HepG2 (cell line): ENCODE measurements around the gene HNRNPC. TPM values are rescaled to one million over a fixed set of nuclear protein-coding genes. Genes with fewer than 3 reads are reported as not detected.

Source experiments
- BHLHE40 ChIP-seq: IDR thresholded peaks from 2 replicates; pipeline ENCODE4 v1.6.1; 2011; ENCODE audit warnings: low read length, improper control_type of control experiment
- GATAD1 ChIP-seq: IDR thresholded peaks from 2 replicates; pipeline ENCODE4 v1.6.1; 2016; ENCODE audit warnings: missing genetic modification reagents, missing compliant biosample characterization
- HNF4G ChIP-seq, 2 experiments: sonication (generic) in 1 of 2; formaldehyde crosslinking in 1 of 2; IDR thresholded peaks; 2 replicates each; pipeline versions ENCODE4 v1.4.0 to v1.6.1; 2011 to 2020; ENCODE audit warnings: borderline replicate concordance in 2 of 2, low read depth in 2 of 2, mild to moderate bottlenecking in 2 of 2, low read length in 1 of 2, missing genetic modification reagents in 1 of 2, moderate library complexity in 1 of 2
- ISX ChIP-seq: sonication (generic); formaldehyde crosslinking; conservative IDR thresholded peaks from 2 replicates; pipeline ENCODE4 v1.5.0; 2020; ENCODE audit warnings: missing genetic modification reagents
- KLF11 ChIP-seq: IDR thresholded peaks from 2 replicates; pipeline ENCODE4 v1.6.1; 2016; ENCODE audit warnings: missing compliant biosample characterization
- NCOR1 ChIP-seq: fragments of 200-600 bp; sonication (generic); IDR thresholded peaks from 2 replicates; pipeline ENCODE4 v1.7.0; 2017; ENCODE audit warnings: antibody characterized with exemption, low read length, borderline replicate concordance
- REL ChIP-seq: sonication (generic); formaldehyde crosslinking; conservative IDR thresholded peaks from 2 replicates; pipeline ENCODE4 v1.8.0; 2022; ENCODE audit warnings: mild to moderate bottlenecking, missing genetic modification reagents, moderate library complexity
- RXRB ChIP-seq: IDR thresholded peaks from 2 replicates; pipeline ENCODE4 v1.6.1; 2016; ENCODE audit warnings: borderline replicate concordance, missing genetic modification reagents, missing compliant biosample characterization
- SAFB2 ChIP-seq: sonication (generic); formaldehyde crosslinking; IDR thresholded peaks from 2 replicates; pipeline ENCODE4 v1.5.1; 2020; ENCODE audit warnings: missing genetic modification reagents, low read depth, mild to moderate bottlenecking, borderline replicate concordance
- YEATS2 ChIP-seq: sonication (generic); formaldehyde crosslinking; IDR thresholded peaks from 2 replicates; pipeline ENCODE4 v1.4.0; 2020; ENCODE audit warnings: missing genetic modification reagents, borderline replicate concordance
- ZBTB3 ChIP-seq: sonication (generic); formaldehyde crosslinking; IDR thresholded peaks from 2 replicates; pipeline ENCODE4 v1.4.0; 2020; ENCODE audit warnings: low read depth, mild to moderate bottlenecking, moderate library complexity, missing genetic modification reagents, borderline replicate concordance
- ZNF232 ChIP-seq: sonication (generic); formaldehyde crosslinking; IDR thresholded peaks from 2 replicates; pipeline ENCODE4 v1.4.0; 2020; ENCODE audit warnings: missing genetic modification reagents, borderline replicate concordance
- ZNF781 ChIP-seq: sonication (generic); formaldehyde crosslinking; IDR thresholded peaks from 2 replicates; pipeline ENCODE4 v1.5.1; 2020; ENCODE audit warnings: borderline replicate concordance, mild to moderate bottlenecking, missing genetic modification reagents; ENCODE audit errors: not compliant biosample characterization
- polyA plus RNA-seq, 8 experiments: library from polyadenylated mRNA; depleted of rRNA in 3 of 8; stranded (reverse) in 7 of 8; unstranded in 1 of 8; fragments of >200 nt; fragmentation: Illumina TruSeq in 4 of 8; extraction: Trizol in 4 of 8; gene quantifications; 2 replicates each; pipeline versions ENCODE4 v1.2.1 to v1.2.3, GENCODE V29; 2011 to 2016; ENCODE audit warnings: low read depth in 4 of 8, missing spikeins in 1 of 8, mixed read lengths in 1 of 8; ENCODE audit not compliant: insufficient read depth in 1 of 8
- total RNA-seq, 5 experiments: library from RNA; depleted of rRNA; stranded (reverse); fragments of >200 nt; fragmentation: Illumina TruSeq; extraction: Trizol; gene quantifications; 2 replicates each; pipeline ENCODE4 v1.2.3, GENCODE V29; 2016; ENCODE audit warnings: low read depth in 1 of 5
- TF ChIP-seq, protein P1 (sequence below): sonication (generic); formaldehyde crosslinking; IDR thresholded peaks from 2 replicates; pipeline ENCODE4 v1.4.0; 2020; ENCODE audit warnings: missing genetic modification reagents
- TF ChIP-seq, protein P2 (sequence below): sonication (generic); formaldehyde crosslinking; IDR thresholded peaks from 2 replicates; pipeline ENCODE4 v1.8.0; 2022; ENCODE audit warnings: low read depth, missing genetic modification reagents
- TF ChIP-seq, protein P3 (sequence below): sonication (generic); formaldehyde crosslinking; IDR thresholded peaks from 2 replicates; pipeline ENCODE4 v1.4.0; 2020; ENCODE audit warnings: missing genetic modification reagents
- TF ChIP-seq, protein P4 (sequence below): sonication (generic); formaldehyde crosslinking; IDR thresholded peaks from 2 replicates; pipeline ENCODE4 v1.4.0; 2020; ENCODE audit warnings: missing genetic modification reagents, mild to moderate bottlenecking, borderline replicate concordance

HNRNPC gene
- total and polyA plus RNA-seq, 2 of the 13 experiments (the other 11 are each of a cell fraction or from before 2014, with no cell fraction given), result 628 to 1,099 TPM

DNA sequence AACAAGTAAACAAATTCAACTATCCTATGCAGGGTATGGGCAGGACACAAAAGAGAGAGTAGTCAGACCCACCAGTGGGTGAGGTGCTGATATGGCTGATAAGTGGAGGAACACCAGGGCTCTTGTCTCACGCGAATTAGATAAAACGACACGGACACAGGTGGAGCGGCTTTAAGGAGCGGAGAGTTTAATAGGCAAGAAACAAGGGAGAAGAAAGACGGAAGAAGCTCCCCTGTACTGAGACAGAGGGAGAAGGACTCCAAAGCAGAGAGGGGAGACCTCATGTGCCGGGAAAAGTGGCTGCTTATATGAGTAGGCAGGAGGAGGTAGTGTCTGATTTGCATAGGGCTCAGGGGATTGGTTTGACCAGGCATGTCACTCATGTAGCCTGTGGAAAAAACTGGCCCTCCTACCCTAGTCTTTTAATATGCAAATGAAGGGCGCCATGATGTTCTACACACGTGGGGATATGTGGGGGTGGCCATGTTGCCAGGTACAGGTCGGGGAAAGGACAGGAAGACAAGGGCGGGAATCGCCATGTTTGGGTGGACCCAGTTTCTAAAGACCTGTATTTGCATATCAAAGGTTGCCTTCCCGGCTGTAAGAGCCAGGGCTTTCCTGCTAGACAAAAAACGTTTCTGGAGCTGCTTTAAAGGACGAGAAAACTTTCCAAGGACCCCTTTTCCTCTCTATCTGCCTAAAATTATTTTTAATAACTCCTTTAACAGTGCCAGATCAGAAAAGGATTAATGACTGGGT is 39.4 kb upstream of the HNRNPC start (continued):
- TF ChIP-seq HNF4G (IDR thresholded peaks at IDR 0.05; ENCODE audit: borderline replicate concordance, low read depth, low read length) (peak; percentile 36; the same call in 1 of the 2 replicates), HNF4G (CRISPR knock-in tag; IDR thresholded peaks at IDR 0.05; ENCODE audit: borderline replicate concordance, low read depth) (no peak), ZNF232 (CRISPR knock-in tag) (peak; percentile 15; the same call in 1 of the 2 replicates), REL (no peak), NCOR1 (peak; percentile 52; the same call in 1 of the 2 replicates), GATAD1 (CRISPR knock-in tag) (no peak), ZNF781 (CRISPR knock-in tag) (peak; percentile 85), ISX (0 out of 2 replicates have a peak, but pooled peaks have one; percentile 71), BHLHE40 (no peak; the same call in 1 of the 2 replicates), SAFB2 (CRISPR knock-in tag) (0 out of 2 replicates have a peak, but pooled peaks have one; percentile 49), RXRB (CRISPR knock-in tag) (peak; percentile 58), KLF11 (CRISPR knock-in tag) (peak; percentile 12; the same call in 1 of the 2 replicates), ZBTB3 (CRISPR knock-in tag) (peak; percentile 80; the same call in 1 of the 2 replicates), YEATS2 (CRISPR knock-in tag) (peak; percentile 38; the same call in 1 of the 2 replicates)
- TF ChIP-seq, protein P1, sequence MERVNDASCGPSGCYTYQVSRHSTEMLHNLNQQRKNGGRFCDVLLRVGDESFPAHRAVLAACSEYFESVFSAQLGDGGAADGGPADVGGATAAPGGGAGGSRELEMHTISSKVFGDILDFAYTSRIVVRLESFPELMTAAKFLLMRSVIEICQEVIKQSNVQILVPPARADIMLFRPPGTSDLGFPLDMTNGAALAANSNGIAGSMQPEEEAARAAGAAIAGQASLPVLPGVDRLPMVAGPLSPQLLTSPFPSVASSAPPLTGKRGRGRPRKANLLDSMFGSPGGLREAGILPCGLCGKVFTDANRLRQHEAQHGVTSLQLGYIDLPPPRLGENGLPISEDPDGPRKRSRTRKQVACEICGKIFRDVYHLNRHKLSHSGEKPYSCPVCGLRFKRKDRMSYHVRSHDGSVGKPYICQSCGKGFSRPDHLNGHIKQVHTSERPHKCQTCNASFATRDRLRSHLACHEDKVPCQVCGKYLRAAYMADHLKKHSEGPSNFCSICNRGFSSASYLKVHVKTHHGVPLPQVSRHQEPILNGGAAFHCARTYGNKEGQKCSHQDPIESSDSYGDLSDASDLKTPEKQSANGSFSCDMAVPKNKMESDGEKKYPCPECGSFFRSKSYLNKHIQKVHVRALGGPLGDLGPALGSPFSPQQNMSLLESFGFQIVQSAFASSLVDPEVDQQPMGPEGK (CRISPR knock-in tag), result peak; percentile 45; the same call in 1 of the 2 replicates
- TF ChIP-seq, protein P2, sequence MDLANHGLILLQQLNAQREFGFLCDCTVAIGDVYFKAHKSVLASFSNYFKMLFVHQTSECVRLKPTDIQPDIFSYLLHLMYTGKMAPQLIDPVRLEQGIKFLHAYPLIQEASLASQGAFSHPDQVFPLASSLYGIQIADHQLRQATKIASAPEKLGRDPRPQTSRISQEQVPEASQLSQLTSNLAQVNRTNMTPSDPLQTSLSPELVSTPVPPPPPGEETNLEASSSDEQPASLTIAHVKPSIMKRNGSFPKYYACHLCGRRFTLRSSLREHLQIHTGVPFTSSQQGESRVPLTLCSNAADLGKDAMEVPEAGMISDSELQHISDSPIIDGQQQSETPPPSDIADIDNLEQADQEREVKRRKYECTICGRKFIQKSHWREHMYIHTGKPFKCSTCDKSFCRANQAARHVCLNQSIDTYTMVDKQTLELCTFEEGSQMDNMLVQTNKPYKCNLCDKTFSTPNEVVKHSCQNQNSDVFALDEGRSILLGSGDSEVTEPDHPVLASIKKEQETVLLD (CRISPR knock-in tag), result no peak
- TF ChIP-seq, protein P3, sequence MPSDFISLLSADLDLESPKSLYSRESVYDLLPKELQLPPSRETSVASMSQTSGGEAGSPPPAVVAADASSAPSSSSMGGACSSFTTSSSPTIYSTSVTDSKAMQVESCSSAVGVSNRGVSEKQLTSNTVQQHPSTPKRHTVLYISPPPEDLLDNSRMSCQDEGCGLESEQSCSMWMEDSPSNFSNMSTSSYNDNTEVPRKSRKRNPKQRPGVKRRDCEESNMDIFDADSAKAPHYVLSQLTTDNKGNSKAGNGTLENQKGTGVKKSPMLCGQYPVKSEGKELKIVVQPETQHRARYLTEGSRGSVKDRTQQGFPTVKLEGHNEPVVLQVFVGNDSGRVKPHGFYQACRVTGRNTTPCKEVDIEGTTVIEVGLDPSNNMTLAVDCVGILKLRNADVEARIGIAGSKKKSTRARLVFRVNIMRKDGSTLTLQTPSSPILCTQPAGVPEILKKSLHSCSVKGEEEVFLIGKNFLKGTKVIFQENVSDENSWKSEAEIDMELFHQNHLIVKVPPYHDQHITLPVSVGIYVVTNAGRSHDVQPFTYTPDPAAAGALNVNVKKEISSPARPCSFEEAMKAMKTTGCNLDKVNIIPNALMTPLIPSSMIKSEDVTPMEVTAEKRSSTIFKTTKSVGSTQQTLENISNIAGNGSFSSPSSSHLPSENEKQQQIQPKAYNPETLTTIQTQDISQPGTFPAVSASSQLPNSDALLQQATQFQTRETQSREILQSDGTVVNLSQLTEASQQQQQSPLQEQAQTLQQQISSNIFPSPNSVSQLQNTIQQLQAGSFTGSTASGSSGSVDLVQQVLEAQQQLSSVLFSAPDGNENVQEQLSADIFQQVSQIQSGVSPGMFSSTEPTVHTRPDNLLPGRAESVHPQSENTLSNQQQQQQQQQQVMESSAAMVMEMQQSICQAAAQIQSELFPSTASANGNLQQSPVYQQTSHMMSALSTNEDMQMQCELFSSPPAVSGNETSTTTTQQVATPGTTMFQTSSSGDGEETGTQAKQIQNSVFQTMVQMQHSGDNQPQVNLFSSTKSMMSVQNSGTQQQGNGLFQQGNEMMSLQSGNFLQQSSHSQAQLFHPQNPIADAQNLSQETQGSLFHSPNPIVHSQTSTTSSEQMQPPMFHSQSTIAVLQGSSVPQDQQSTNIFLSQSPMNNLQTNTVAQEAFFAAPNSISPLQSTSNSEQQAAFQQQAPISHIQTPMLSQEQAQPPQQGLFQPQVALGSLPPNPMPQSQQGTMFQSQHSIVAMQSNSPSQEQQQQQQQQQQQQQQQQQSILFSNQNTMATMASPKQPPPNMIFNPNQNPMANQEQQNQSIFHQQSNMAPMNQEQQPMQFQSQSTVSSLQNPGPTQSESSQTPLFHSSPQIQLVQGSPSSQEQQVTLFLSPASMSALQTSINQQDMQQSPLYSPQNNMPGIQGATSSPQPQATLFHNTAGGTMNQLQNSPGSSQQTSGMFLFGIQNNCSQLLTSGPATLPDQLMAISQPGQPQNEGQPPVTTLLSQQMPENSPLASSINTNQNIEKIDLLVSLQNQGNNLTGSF (CRISPR knock-in tag), result no peak
- TF ChIP-seq, protein P4, sequence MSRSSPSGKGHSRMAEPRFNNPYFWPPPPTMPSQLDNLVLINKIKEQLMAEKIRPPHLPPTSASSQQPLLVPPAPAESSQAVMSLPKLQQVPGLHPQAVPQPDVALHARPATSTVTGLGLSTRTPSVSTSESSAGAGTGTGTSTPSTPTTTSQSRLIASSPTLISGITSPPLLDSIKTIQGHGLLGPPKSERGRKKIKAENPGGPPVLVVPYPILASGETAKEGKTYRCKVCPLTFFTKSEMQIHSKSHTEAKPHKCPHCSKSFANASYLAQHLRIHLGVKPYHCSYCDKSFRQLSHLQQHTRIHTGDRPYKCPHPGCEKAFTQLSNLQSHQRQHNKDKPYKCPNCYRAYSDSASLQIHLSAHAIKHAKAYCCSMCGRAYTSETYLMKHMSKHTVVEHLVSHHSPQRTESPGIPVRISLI, result peak; percentile 74; the same call in 1 of the 2 replicates
